Adrenal gland (tissue), 12 donors: ENCODE data around the gene ADARB2. TPM values are rescaled to one million over a fixed set of nuclear protein-coding genes. Genes with fewer than 3 reads are reported as not detected.

ENCODE experiments used
- DNase-seq, 7 donors: peaks; one replicate each; pipeline ENCODE4 v3.0.0-alpha.2; 2019 to 2020
- H3K27ac ChIP-seq, 5 donors: fragments of 200-600 bp; sonication (generic) in 4 of 5; 1 replicate in 3 of 5; 2 replicates in 2 of 5; pipeline versions ENCODE4 v1.5.1 to v1.8.0; 2016 to 2020; ENCODE audit warnings: mild to moderate bottlenecking in 1 of 5
- H3K27me3 ChIP-seq: fragments of 200-600 bp; 2 replicates; pipeline ENCODE4 v1.8.0; 2021
- H3K36me3 ChIP-seq, 2 donors: fragments of 200-600 bp; replicated peaks in 1 of 2; 1 replicate in 1 of 2; 2 replicates in 1 of 2; pipeline versions ENCODE4 v1.5.1 to v1.8.0; 2018 to 2022
- H3K4me1 ChIP-seq, 2 donors: fragments of 200-600 bp; replicated peaks in 1 of 2; 1 replicate in 1 of 2; 2 replicates in 1 of 2; pipeline versions ENCODE4 v1.5.1 to v1.8.0; 2018 to 2021
- H3K4me3 ChIP-seq, 4 donors: fragments of 200-600 bp; sonication (generic) in 3 of 4; one replicate each; pipeline ENCODE4 v1.5.1; 2016 to 2018
- H3K9me3 ChIP-seq, 3 donors: fragments of 200-600 bp; sonication (generic) in 1 of 3; replicated peaks in 1 of 3; 1 replicate in 2 of 3; 2 replicates in 1 of 3; pipeline versions ENCODE4 v1.5.1 to v1.8.0; 2016 to 2021
- POLR2A ChIP-seq, 2 donors: fragments of 450-650 bp; IDR thresholded peaks; one replicate each; pipeline ENCODE4 v1.6.1; 2017; ENCODE audit warnings: antibody characterized with exemption in 2 of 2, mild to moderate bottlenecking in 2 of 2, moderate library complexity in 1 of 2
- WGBS, 4 donors: extraction: QIAGEN DNeasy Blood & Tissue Kit in 2 of 4; methylation state at CpG; one replicate each; pipeline versions ENCODE4 v1.1.5 to v1.1.7; 2013 to 2017; 5-methylcytosine and 5-hydroxymethylcytosine counted together
- intact Hi-C, 2 donors: fragments of 100-400 bp; cut with DNase I; formaldehyde crosslinking; loops; one replicate each; pipeline versions ENCODE4 v1.14.1 to v1.15.0; 2022 to 2023
- polyA plus RNA-seq, 3 donors: library from polyadenylated mRNA; stranded (reverse); fragments of 200-250 nt in 2 of 3; fragments of 350-450 nt in 1 of 3; fragmentation: Illumina TruSeq in 1 of 3; extraction: RNeasy Lipid Tissue Mini Kit (QIAGEN cat#74804) in 1 of 3; gene quantifications; one replicate each; pipeline ENCODE4 v1.2.3, GENCODE V29; 2013 to 2014
- total RNA-seq, 9 donors: library from RNA; depleted of rRNA in 4 of 9; stranded (reverse); fragments of >200 nt in 4 of 9; fragments of 120-200 nt in 1 of 9; fragmentation: NEBNext Ultra II Directional in 1 of 9; extraction: Animal tissue kit (Norgen Biotek cat#: 25700) in 1 of 9; gene quantifications; one replicate each; pipeline versions ENCODE4 v1.1.0 to v1.2.4, GENCODE V29; 2013 to 2023
- TF ChIP-seq, protein P1 (sequence below), 6 experiments: fragments of 450-650 bp in 4 of 6; fragments of 200-600 bp in 2 of 6; sonication (generic) in 1 of 6; IDR thresholded peaks; 1 replicate in 5 of 6; 2 replicates in 1 of 6; pipeline versions ENCODE4 v1.5.1 to v1.8.0; 2016 to 2021; ENCODE audit warnings: antibody characterized with exemption in 6 of 6, mild to moderate bottlenecking in 2 of 6, moderate library complexity in 1 of 6
- donor health status: healthy with polysubstance abuse.
- donor health status: Bipolar disorder and iron deficiency.
- donor health status: DM: yes; HTN: yes; CAD: no.
- donor health status: DM: no; HTN: no; CAD: no.
- donor health status: DM: no; HTN: no; CAD: no.
- donor health status: DM: yes; HTN: yes; CAD: no.

ADARB2 gene
- total and polyA plus RNA-seq, 12 donors = 0.14 to 3.1 (median 0.91) TPM

- no peaks in the 10 kb centered on the region for H3K9me3 ChIP-seq
- H3K36me3 ChIP-seq = no peaks in the 10 kb centered on the region
- H3K4me3 ChIP-seq = no peak overlapping the region
- H3K4me1 ChIP-seq = no peaks in the 10 kb centered on the region
- no peak for DNase-seq
- intact Hi-C loops = no loop called here
- 80 to 82% (median 82%) methylated on average over 30 of the region's 30 CpGs for WGBS, 4 donors
- H3K27me3 ChIP-seq = no peaks in the 10 kb centered on the region
- H3K27ac ChIP-seq = no peak overlapping the region
- TF ChIP-seq, protein P1, sequence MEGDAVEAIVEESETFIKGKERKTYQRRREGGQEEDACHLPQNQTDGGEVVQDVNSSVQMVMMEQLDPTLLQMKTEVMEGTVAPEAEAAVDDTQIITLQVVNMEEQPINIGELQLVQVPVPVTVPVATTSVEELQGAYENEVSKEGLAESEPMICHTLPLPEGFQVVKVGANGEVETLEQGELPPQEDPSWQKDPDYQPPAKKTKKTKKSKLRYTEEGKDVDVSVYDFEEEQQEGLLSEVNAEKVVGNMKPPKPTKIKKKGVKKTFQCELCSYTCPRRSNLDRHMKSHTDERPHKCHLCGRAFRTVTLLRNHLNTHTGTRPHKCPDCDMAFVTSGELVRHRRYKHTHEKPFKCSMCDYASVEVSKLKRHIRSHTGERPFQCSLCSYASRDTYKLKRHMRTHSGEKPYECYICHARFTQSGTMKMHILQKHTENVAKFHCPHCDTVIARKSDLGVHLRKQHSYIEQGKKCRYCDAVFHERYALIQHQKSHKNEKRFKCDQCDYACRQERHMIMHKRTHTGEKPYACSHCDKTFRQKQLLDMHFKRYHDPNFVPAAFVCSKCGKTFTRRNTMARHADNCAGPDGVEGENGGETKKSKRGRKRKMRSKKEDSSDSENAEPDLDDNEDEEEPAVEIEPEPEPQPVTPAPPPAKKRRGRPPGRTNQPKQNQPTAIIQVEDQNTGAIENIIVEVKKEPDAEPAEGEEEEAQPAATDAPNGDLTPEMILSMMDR (IDR thresholded peaks at IDR 0.05) = no peak
- TF ChIP-seq POLR2A (IDR thresholded peaks at IDR 0.05) = no peak
These were observed 184.2 kb downstream of the ADARB2 start for GRCh38 chr10:1552881-1553670.

DNA sequence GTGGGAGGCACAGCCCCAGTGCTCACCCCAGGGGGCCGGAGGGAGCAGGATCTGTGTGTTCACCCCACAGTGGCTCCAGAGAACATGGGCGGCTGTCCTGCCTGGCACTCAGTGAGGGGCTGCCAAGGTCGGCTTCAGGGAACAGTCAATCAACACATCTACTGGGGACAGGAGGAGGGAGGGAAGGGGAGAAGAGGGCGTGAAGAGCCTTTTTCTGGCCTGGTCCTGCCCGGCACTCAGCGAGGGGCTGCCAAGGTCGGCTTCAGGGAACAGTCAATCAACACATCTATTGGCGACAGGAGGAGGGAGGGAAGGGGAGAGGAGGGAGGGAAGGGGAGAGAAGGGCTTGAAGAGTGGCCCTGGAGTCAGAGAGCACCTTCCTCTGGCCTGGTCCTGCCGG, 184.9 kb downstream of the ADARB2 start:
- no peaks in the 10 kb centered on the region for H3K27me3 ChIP-seq
- H3K36me3 ChIP-seq = no peaks in the 10 kb centered on the region
- no peaks in the 10 kb centered on the region for H3K9me3 ChIP-seq
- 43 to 61% (median 48%) methylated on average over 6 to 9 of the region's 9 CpGs for WGBS, 4 donors
- no peaks in the 10 kb centered on the region for H3K4me1 ChIP-seq
- no peak for DNase-seq
- intact Hi-C loops = no loop called here
- TF ChIP-seq, protein P1 (IDR thresholded peaks at IDR 0.05) = no peak
- no peak overlapping the region for H3K4me3 ChIP-seq
- H3K27ac ChIP-seq = no peak overlapping the region

- Histone ChIP-seq H3K4me3 (no peak overlapping the region), H3K27ac (no peak overlapping the region), H3K4me1 (no peaks in the 10 kb centered on the region), H3K27me3 (no peaks in the 10 kb centered on the region), H3K36me3 (no peaks in the 10 kb centered on the region), H3K9me3 (no peaks in the 10 kb centered on the region)
- 75 to 85% (median 82%) methylated on average over 14 to 18 of the region's 18 CpGs for WGBS, 4 donors
- DNase-seq = no peak
- TF ChIP-seq POLR2A (IDR thresholded peaks at IDR 0.05) = no peak
- TF ChIP-seq, protein P1 (IDR thresholded peaks at IDR 0.05) = no peak
- intact Hi-C loops = no loop called here
These were observed 185.5 kb downstream of the ADARB2 start for GRCh38 chr10:1551636-1552338.

GRCh38 chr10:1550616-1551015, 186.7 kb downstream of the ADARB2 start:
- Histone ChIP-seq H3K4me1 (no peaks in the 10 kb centered on the region), H3K36me3 (no peaks in the 10 kb centered on the region), H3K4me3 (no peak overlapping the region), H3K27ac (no peak overlapping the region), H3K27me3 (no peaks in the 10 kb centered on the region), H3K9me3 (no peaks in the 10 kb centered on the region)
- no peak for DNase-seq
- no peak for TF ChIP-seq POLR2A (IDR thresholded peaks at IDR 0.05)
- 79 to 83% (median 82%) methylated on average over 15 of the region's 15 CpGs for WGBS, 4 donors
- intact Hi-C loops = no loop called here
